HG02840 (cell line): Measurements from ENCODE around the gene DIPK1A.

Experiments
- ATAC-seq: cut with Tn5 transposase; IDR thresholded peaks from one replicate; pipeline ENCODE4 v1.9.1; 2021; ENCODE audit warnings: mild to moderate bottlenecking, moderate library complexity, moderate number of reproducible peaks; ENCODE audit not compliant: unreplicated experiment, low FRiP score

Gene DIPK1A

GRCh38 chr1:92817137-92817697 lies 144.0 kb downstream of the DIPK1A start:
- no peak for ATAC-seq

- no peak for ATAC-seq
These were observed 144.5 kb downstream of the DIPK1A start for GRCh38 chr1:92816732-92817131.

DNA sequence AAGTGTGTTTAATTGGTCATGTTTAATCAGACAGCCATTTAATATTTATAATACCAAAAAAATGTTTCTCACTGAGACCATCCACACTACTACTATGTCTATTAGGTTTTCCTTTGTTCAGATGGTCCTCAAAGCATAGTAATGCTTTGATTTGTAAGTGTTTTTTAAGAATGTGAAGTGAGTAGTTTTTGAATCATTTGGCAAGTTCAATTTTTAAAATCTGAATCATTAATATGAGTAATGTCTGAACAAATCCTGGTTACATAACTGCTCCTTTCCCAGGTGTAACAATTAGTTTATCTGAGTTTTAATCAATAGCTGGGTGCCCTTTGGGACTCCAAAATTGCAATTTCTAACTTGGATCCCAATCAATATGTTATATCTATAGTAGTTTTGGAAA lies 152.9 kb downstream of the DIPK1A start:
- no peak for ATAC-seq

GRCh38 chr1:92805216-92805615 lies 156.0 kb downstream of the DIPK1A start:
- ATAC-seq: no peak

DNA sequence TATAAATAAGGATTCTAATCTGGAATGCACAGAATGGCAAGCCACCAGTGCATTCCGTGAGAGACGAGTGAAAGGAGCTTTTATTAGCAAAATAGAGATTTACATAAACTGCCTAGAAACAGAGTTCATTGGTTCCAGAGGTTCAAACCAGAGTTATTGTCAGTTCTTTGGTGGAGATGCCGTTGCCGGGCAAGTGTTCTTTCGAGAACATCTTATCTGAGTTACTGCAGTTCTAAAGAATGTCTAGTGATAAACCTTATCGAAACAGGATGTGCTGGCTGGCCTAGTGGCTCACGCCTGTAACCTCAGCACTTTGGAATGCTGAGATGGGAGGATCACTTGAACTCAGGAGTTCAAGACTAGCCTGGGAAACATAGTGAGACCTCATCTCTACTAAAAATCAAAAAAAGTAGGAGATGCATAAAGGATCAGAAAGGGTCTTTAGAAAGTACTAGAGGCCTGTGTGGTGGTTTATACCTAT lies 156.5 kb downstream of the DIPK1A start:
- ATAC-seq: no peak

- no peak for ATAC-seq
These were observed 157.9 kb downstream of the DIPK1A start for GRCh38 chr1:92803140-92803887.

- no peak for ATAC-seq
These were observed 163.3 kb downstream of the DIPK1A start for GRCh38 chr1:92797961-92798360.

DNA sequence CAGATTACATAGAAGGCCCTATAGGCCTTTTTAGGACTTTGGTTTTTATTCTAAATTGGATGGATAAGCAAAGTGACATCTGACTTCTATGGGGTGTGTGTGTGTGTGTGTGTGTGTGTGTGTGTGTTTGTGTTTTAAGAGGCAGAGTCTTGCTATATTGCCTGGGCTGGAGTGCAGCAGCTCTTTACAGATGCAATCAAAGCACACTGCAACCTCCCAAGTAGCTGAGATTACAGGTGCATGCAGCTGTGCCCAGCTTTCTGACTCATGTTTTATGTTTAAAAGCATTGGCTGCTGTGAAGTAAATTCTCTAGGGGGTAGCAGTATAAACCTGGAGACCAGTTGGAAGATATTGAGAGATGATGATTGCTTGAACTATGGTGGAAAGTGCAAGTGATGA lies 164.0 kb downstream of the DIPK1A start:
- ATAC-seq: no peak

- ATAC-seq: no peak
These were observed 166.1 kb downstream of the DIPK1A start for GRCh38 chr1:92795166-92795565.

DNA sequence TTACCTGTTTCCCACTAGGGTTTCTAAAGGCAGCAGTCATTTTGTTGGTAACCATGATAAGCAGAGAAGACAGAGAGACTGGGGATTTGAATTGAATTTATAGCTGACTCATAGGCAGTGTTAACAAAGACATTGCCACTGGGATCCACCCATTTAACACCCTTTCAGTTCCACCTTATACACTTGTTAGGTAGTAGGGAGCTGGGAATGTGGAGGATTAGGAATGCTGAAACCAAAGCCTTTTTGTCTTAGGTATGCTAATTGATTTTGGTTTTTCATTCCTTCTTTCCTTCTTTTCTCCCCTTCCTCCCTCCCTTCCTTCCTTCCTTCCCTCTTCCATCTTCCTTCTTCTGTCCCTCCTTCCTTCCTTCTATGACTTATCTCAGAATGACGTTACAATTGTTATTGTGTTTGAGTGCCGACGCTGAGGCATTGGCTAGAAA lies 168.9 kb downstream of the DIPK1A start:
- ATAC-seq: no peak
